HG02852 (cell line): Measurements from ENCODE around the gene RB1.

Source experiments
- ATAC-seq: cut with Tn5 transposase; IDR thresholded peaks from one replicate; pipeline ENCODE4 v1.9.1; 2021; ENCODE audit warnings: mild to moderate bottlenecking, moderate library complexity; ENCODE audit not compliant: unreplicated experiment

Gene RB1

GRCh38 chr13:48526286-48526685, 222.7 kb downstream of the RB1 start:
- ATAC-seq = no peak

- ATAC-seq = no peak
Observed at GRCh38 chr13:48527955-48528354, 224.4 kb downstream of the RB1 start.

GRCh38 chr13:48528720-48529119, 225.2 kb downstream of the RB1 start:
- ATAC-seq = no peak

- no peak for ATAC-seq
Observed at GRCh38 chr13:48530833-48531232, 227.3 kb downstream of the RB1 start.
